CD4-positive, alpha-beta T cell treated with Interleukin-4 for 4 hours (primary cell): ENCODE measurements around the gene EXPH5.
A peak's percentile ranks its signal among the peaks of the same experiment; 100 is the strongest.

Source experiments
- DNase-seq: peaks from one replicate; pipeline ENCODE4 v3.0.0-alpha.2; 2020

Gene EXPH5

DNA sequence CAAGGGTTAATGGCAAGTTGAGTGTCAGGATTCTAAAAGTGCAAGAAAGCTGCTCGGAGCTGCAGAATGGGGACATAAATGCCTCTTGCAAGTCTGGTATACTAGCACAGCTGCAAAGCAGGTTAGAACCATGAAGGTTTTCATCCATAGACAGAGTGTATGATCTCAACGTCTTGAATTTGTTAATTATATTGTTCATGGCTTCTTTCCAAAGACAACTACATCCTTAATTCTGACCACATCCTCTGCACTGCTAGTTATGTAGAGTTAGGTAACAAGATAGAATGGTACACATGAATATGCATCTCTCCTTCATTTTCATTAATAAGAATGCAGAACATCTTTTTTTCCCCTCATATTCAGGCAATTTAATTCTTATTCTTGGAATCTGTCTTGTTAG is 34.2 kb downstream of the EXPH5 start:
- peak; percentile 2 for DNase-seq

DNA sequence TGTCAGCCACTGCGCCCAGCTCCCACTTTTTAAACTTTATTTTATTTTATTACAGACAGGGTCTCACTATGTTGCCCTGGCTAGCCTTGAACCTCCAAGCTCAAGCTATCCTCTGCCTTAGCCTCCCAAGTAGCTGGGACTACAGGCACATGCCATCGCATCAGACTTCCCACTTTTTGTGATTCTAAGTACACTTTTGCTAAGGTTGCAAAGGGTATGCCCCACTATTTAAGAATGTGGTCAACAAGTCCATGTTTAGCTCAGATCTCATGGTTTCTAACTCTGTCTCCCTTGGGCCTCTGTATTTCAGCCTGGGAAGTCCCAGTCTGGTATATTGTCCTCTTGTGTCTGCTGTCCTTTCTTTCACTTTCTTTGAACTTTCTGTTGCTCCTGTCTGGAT is 35.3 kb downstream of the EXPH5 start:
- no peak for DNase-seq

DNA sequence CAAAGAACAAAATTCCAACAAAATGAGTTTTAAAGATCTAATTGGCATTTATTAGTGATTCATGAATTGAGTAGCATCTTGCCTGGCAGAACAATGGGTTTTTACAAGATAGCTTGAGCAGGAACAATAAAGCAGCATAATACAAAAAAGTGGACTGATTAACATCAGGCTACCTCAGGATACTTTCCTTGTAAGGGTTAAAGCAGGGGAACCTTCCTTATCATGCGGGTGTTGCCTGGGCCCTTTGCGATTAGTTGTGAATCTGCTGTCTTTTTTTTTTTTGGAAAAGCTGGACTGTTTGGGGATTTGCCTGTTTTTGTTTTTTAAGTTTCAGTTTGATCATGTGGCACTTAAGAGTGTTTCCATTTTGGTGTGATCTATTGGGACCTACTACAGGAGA is 37.5 kb downstream of the EXPH5 start:
- DNase-seq: no peak

DNA sequence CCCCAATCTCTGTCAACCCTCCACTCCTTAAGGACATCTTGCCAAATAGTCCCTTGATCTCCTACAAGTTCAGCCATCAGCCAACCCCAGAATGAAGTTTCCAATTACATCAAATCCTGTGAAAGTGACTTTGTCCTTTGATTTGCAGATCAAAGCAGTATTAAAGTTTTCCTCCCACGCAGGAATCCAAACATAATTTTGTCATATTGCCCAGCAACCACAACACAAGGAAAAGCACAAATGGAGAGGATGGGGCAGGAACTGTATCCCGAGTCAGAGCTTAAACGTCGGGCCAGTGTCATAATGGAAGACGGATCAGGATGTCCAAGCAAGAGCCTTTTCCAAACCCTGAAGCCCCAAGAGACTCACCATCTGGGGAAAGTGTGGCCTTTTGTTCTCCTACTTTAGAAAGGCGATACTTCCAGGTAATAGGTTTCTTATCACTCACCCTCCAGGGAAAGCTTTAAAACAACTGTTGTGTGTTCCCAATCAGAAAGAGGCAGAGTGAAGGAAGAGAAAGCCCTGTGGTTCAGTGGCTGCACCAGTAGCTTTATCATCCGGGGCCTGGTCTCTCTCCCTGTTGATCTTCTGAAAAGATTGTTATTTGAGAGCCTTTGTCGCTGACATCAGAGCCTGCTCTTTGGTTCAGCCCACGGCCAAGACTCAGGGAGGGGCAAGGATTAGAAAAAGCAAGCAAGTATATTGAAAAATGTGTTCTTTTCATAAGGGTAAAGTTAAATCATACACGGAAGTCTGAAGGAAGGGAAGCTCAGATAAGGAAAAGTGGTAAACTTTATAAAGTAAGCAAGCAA is 41.7 kb downstream of the EXPH5 start:
- no peak for DNase-seq

DNA sequence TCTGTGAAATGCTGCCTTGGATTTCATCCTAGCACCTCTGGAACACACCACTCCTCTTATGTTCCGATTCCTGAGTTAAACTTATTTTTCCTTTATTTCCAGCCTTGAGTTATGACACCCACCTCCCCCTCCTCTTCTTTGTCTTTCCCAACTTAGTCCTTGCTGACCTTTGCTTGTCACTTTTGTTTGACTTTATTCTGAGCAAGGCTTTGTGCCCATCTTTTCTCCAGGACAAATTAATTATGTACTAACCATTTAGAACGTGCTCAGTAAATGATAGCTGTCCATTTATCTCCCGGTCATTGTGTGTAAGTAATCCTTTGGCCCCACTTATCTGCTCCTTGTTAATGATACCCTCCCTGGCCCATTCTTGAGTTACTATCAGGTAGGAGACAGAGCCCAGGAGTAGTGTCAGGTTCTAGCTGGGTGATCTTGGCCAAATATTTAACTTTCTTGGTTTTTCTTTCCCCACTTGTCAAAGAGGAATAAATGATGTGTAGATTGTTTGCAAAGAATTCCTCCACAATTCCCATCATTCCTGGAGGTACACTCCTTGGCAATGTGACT is 44.2 kb downstream of the EXPH5 start:
- DNase-seq: no peak

DNA sequence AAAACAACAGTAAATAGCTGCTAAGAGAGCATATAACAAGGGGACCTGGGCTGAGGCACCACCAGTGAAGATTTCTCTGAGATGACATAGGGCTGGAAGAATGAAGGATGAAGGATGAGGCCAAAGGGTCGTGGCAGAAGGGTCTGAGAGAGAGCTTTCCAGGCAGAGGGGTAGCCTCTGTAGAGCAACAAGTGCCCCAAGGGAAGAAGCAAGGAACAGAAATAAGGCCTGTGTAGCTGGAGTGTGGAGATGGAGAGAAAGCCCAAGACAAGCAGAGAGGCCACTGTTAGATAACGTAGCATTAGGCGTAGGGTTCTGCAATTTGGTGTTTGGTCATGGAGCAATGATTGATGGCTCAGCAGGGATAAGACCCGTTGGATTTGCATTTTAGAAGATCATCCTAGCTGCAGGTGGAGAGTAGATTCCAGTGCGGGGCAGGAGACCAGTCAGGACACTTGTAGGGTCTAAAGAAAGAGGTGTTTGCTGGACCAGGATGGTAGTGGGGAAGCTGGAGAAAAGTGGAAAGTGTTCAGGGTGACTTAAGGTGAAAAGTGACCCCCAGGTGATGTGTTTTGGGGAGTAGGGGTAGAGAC is 47.6 kb downstream of the EXPH5 start:
- no peak for DNase-seq

DNA sequence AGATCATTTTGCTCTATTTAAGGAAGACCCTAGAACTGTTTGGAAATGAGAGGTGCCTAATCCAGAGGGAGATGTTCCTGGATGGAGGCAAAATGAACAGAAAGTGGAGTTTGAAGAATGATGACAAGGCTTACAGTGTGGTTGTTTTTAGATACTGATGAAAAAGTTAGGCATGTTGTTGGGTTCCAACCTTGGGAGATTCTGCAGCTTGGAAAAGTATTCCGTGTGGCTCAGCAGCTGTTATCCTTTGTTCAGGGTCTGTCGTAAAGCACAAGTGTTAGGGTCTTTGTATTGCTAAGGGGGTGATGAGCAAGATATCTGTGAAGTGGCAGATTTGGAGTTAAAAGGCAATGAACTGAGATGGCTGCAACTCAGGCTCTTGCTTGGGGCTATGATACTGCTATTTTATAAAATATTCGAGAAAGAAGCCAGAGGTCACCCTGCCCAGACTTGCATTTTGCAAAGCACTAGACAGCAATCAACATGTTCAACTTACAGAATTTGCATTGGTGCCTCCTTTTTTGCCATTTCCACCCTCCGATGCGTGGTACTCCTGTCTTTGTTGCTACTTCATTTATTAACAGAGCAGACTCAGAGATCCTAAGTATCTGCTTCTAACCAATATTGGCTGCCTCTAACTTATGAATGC is 50.1 kb downstream of the EXPH5 start:
- DNase-seq: no peak

DNA sequence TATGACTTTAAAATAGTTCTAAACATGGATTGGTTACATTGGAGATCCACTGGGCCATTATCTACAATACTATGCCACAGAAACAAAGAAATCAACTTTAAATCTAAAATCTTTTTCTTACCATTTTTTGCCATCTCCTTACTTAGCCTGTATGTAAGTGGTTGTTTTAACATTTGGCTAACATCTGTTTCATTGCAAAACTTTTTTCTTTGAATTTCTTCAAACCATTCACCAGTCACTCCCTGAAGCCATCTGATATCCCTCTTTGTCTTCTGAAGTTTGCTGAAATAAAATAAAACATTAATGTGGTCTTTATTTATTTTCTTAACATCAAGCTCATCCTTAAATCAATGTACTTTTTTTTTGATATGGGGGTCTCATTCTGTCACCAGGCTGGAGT is 52.0 kb downstream of the EXPH5 start:
- no peak for DNase-seq

DNA sequence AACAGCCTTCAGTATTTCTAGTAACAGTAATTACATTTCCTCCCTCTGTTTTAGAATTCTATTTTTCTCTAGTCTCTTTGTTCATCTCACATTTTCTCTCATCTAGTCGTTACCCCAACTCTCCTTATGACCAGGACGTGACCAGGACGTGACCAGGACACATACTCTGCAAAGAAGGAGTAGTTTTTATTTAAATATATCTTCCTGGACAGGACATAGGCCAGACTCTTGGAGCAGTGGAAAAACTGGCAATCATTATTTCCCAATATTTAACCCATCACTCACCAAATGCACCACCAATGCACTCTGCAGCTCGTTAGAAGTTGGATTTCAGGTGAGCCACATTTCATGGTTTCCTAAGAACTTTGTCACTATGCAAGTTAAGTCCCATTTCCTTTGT is 55.1 kb downstream of the EXPH5 start:
- no peak for DNase-seq

DNA sequence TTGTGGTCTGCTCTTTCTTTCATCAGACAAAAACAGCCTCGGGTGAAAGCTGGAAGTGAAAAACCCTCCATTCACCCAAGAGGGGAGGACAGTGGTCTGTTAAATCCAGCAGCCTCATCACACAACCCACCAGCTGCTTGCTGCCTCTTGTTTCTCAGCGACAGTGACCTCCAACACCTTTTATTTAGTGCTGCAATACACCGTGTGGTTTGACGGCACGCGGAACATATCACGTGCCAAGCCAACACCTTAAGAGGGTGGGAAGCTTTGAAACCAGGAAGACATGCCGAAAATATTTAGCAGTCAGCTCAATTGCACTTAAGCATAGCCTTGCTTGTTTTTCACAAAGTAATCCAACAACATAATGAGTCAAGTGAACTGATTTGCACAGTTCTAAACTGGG is 55.5 kb downstream of the EXPH5 start:
- DNase-seq: no peak

DNA sequence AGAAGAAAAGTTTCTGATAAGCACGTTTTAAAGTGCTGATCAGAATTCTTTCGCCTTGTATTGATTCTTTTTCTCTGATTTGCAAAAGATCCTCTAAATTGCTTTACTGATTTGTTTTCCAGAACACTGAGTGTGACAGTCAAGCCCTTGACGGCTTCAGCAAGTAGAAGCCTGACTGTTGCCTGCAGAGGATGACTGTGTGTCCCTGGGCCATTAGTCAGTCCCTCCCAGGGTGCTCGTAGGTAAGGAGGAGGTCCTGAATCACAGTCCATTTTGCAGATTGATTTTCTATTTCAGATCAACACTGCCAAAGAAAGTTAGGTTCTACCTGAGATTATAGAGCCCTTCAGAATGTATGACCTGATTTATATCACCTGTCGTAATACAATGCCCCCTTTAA is 56.8 kb downstream of the EXPH5 start:
- no peak for DNase-seq

DNA sequence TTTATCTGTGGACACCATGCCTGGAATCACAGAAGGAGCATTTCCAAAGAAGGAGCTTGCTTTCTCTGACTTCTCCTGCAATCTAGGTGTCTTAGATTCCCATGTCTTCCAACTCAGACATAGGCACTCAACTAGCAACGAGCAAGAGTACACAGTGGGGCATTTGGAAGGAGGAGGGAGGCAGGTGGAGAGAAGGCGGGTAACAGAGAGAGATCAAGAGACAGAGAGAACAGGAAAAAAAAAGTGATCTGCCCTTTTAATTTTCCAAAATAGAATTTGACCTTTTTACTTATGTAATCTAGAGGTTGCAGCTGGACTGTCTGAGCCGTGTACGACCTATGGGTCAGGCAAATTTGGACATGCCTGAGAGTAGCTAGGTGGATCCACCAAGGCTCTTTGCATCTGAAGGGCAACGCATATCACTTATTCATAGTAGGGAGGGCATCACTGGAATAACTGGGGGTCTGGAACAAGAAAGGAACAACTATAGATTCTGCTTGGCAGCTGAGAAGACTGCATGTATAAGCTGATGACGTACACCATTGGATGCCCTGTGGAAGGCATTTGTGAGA is 58.1 kb downstream of the EXPH5 start:
- DNase-seq: no peak

DNA sequence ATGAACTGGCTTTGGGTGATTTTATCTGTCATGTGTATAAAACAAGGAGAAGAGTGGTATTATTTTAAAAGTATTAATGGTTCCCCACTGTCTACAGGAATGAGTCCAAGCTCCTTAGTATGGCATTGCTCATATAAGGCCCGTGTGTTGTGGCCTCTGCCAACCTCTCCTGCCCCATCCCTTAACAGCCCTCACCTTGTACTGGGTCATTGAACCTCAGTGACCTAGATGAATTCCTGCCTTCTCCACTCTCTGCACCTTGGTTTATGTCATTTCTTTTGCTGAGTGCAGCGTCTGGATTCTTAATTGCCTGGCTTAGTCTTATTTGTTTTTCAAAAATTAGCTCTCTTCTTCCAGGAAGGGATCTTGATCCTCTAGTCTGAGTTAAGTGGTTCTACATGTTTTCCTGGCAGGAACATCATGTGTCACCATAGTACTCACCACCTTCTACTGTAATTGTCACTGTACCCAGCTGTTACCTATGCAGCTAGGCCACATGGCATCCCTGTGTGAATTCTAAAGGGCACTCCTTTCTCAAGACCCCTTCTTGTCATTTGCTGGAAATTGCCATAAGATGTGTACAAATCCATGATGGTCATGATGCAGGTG is 59.2 kb downstream of the EXPH5 start:
- no peak for DNase-seq

DNA sequence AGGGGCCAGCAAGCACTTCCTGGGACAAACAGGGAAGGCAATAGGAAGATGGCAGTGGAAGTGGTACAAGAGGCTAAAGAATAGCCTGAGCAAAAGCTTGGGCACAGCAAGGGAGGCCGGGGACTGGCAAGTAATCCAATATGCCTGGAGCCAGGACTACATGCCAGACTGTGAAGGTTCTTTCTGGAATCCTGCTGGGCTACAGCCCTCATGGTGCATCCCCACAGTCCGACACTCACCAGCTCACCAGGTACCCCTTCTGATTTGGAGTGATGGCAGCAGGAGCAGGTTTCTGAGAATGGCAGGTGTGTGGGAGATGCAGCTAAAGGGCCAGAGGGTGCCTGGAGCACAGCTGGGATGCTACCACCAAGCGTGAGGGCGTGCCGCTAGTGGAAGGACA is 63.1 kb downstream of the EXPH5 start:
- DNase-seq: no peak

DNA sequence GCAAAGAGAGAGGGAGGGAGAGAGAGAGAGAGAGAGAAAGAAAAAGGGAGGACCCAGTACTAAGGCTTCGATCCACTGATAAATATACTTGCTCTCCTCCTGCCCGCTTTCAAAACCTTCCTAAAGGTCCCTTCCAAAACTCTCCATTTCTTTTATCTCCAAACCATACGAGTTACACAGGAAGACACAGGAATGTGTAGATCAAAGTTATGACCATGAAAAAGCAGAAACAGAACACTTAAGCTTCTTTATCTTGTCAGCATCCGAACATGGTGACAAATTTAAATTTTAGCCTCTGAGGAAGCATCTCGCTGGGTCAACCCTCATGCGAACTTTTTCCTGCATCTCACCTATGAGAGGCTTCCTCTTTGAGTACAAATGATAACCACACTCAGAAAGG is 66.2 kb downstream of the EXPH5 start:
- DNase-seq: no peak

DNA sequence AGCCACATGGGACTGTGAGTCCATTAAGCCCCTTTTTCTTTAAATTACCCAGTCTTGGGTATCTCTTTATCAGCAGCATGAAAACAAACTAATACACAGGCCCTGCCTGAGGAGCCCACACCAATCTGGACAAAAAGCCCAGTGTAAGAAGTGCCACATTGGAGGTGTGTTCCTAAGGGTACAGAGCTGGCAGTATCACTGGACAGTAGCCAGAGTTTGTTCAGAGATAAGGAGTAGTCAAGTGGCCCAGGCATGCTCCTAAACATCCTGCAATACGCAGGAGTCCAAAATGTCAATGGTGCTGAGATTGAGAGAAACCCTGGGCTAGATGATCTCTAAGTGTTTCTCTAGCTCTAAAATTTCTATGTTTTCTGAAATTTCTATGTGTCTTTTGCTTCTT is 68.4 kb downstream of the EXPH5 start:
- no peak for DNase-seq

DNA sequence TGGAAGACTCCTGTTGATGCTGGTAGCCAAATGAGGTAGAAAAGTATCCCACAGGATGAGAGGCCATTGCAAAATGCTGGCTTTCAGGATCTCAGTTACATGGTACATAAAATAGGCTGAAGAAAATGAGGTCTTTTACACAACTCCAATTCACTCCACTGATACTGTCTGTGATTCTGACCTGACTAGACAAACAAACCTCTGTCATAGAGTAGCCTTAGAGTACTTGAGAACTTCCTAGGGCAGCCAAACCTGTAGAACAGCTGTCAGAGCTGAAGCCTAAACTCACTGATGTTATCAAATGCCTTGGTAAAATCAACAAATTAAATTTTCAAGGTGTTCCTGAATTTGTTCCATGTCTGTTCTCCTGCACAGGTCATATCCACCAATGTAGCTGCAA is 69.1 kb downstream of the EXPH5 start:
- no peak for DNase-seq

DNA sequence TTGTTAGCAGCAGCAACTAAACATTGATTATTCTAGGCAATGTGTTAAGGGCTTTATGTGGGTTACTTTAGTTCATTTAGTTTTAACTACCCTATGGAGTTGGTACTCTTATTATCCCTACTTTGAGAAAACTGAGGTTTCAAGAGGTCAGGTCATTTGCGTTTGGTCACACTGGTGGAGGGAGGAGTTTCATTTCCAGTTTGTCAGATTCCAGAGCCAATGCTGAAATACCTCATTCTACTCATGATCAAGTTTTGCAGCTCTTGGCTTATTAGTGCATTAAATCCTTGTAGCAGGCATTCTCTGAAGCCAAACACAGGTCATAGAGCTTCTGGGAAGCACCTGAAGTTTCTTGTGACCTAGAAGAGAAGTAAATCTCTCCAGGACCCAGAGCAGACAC is 71.2 kb downstream of the EXPH5 start:
- no peak for DNase-seq

DNA sequence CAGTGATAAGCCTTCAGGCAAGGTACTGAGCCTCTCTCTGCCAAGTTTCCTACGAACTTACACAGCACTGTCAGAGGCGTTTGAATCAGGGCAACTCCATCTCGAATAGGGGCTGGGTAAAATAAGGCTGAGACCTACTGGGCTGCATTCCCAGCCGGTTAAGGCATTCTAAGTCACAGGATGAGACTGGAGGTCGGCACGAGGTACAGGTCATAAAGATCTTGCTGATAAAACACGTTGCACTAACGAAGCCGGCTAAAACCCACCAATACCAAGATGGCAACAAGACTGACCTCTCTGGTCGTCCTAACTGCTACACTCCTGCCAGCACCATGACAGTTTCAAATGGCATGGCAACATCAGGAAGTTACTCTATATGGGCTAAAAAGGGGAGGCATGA is 75.0 kb downstream of the EXPH5 start:
- DNase-seq: no peak

DNA sequence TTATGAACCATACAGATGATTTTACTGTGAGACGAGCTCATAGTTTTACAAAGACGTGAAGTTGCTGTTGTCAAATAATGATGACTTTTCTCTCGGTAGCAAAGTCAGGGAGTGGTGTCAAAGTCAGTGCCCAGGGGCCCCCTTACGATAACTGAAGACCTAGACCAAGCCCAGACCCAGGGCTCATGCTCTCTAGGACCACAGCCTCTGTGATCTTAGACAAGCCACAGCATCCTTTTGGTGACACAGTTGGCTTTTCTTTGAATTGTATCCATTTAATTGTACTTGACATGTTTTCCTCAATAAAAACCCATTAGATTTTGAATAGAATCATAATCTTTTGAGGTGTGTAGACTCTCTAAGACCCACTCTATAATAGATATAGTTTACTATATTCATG is 77.4 kb downstream of the EXPH5 start:
- DNase-seq: no peak

DNA sequence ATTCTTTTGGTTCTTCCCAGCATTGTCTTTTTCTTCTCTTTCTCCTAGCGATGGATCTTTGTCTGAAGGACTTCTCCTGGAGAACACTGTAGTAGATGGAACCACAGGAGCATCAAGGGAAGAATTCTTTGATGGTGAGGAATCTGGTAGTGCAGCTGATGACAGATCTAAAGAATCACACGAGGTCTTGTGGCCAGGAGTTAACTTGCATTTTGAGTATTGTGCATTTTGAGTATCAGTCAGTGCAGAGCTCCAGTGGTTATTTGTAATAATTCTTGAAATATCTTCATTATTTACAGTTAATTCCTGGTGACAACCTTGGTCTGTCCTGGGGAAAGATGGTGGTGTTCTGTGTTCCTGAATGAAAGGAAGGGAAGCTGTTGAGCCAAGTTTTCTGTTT is 80.9 kb downstream of the EXPH5 start:
- DNase-seq: no peak

DNA sequence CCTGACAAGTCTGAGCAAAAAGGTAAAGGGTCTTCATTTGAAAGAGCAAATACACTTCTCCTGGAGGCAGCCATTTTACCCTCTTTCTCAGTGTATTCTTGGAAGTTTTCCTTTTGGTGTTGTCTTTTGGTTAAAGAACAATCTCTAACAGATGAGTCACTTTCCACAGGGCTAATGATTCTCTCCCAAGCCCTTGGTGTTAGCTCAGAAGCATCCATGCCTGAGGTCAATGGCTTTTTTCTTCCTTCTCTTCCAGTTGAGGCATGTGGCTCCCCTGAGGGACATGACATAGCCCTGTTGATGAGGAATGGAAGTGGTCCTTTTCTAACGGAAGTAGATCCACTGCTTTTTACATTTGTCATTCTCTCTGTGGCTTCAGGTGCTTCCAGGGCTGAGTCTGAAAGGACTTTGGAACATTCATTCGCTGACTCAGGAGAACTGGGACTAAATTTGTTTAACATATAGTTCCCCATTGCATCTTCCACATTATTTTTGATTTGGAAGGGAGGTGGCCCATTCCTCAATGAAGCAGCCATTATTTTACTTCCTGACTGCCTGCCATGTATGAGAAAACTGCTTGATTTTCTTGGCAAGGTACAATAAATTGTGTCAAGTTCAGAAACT is 81.6 kb downstream of the EXPH5 start:
- DNase-seq: no peak
